Left lung (tissue), 10 donors: Measurements from ENCODE around the gene SH3TC2. TPM values are rescaled to one million over a fixed set of nuclear protein-coding genes. Genes with fewer than 3 reads are reported as not detected.

Experiments
- ATAC-seq: fragments of 200-7000 bp; cut with Tn5 transposase; one replicate; pipeline ENCODE4 v1.9.1; 2020; ENCODE audit warnings: moderate library complexity
- DNase-seq, 4 donors: peaks; one replicate each; pipeline ENCODE4 v3.0.0-alpha.2; 2013 to 2020
- H3K27ac ChIP-seq, 2 donors: fragments of 200-600 bp; sonication (generic) in 1 of 2; one replicate each; pipeline versions ENCODE4 v1.5.0 to v1.8.0; 2020 to 2021
- H3K27me3 ChIP-seq, 2 donors: fragments of 200-600 bp; sonication (generic) in 1 of 2; one replicate each; pipeline versions ENCODE4 v1.5.0 to v1.8.0; 2020 to 2021
- H3K36me3 ChIP-seq, 2 donors: fragments of 200-600 bp; sonication (generic) in 1 of 2; one replicate each; pipeline versions ENCODE4 v1.5.0 to v1.8.0; 2020 to 2021
- H3K4me1 ChIP-seq, 2 donors: fragments of 200-600 bp; one replicate each; pipeline ENCODE4 v1.8.0; 2021
- H3K4me3 ChIP-seq, 2 donors: fragments of 200-600 bp; sonication (generic) in 1 of 2; one replicate each; pipeline versions ENCODE4 v1.5.0 to v1.8.0; 2020 to 2021; ENCODE audit warnings: mild to moderate bottlenecking in 1 of 2
- H3K9me3 ChIP-seq, 2 donors: fragments of 200-600 bp; sonication (generic) in 1 of 2; one replicate each; pipeline versions ENCODE4 v1.5.0 to v1.8.0; 2020 to 2021
- intact Hi-C, 2 donors: fragments of 100-400 bp; cut with DNase I; formaldehyde crosslinking; loops; one replicate each; pipeline versions ENCODE4 v1.11.2 to v1.14.2; 2022
- polyA plus RNA-seq, 6 donors: library from polyadenylated mRNA; unstranded; fragments of 120-200 nt; gene quantifications; one replicate each; pipeline ENCODE4 v1.2.1, GENCODE V29; 2013; ENCODE audit not compliant: insufficient read length in 6 of 6
- total RNA-seq, 2 donors: library from RNA; stranded (reverse); fragmentation: NEBNext Ultra II Directional; extraction: Animal tissue kit (Norgen Biotek cat#: 25700); gene quantifications; one replicate each; pipeline ENCODE4 v1.2.1, GENCODE V29; 2021
- TF ChIP-seq, protein P1 (sequence below), 2 donors: fragments of 200-600 bp; sonication (generic) in 1 of 2; IDR thresholded peaks; one replicate each; pipeline versions ENCODE4 v1.5.0 to v1.8.0; 2021; ENCODE audit warnings: antibody characterized with exemption in 2 of 2
- donor health status: DM: no; HTN: yes; CAD: no.
- donor health status: DM: no; HTN: no; CAD: no.

SH3TC2 gene
- total and polyA plus RNA-seq, 8 donors, result 1.0 to 2.5 (median 2.1) TPM

DNA sequence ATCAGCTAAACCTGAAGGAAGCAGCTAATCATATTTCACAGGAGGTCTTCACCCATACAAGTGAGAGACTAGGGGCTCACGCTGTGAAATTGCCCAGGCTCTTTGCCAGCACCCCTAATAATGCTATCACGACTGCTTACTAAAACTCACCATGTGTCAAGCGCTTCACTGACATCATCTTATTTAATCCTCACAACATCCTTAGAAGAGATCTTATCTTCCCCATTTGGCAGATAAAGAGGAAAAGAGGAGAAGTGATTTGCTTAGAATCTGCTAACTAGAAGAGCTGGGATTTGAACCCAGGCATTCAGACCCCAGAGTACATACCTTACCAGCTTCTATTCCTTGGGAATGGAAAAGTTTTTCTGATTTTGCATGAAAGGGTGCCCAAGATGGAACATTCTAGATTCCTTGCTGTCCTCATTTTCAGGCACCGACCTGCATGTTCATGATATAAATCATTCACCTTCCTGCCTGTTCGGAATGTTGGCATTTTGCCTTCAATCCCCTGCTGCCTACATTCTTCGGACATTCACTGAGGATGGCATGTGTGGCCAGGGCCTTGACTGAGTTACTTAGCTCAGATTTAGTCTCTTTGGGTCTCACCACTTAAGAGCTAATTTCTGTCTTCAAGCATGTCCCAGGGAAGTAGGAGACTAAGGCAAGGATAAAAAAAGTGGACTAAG, 88.1 kb downstream of the SH3TC2 start:
- ATAC-seq, result no peak
- intact Hi-C loops, result no loop called here

DNA sequence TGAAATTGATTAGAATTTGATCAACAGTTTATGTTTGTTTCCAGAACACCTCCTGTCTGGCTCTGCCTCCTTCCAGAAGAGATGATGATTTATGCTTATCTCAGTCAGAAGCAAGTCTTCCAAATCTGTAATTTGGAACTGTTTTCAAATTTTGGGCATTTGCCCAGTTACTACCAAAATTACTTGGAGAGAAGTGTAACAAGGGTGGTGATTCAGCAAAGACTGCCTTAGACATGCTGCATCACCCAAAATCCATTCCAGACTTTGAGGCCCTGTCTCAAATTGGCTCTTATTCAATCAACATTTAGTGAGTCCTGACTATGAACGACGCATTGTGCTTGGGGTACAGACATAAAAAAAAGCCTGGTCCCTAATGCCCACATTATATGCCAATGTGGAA, 89.4 kb downstream of the SH3TC2 start:
- no peak for ATAC-seq
- intact Hi-C loops, result no loop called here

More for the DNA sequence above, 88.1 kb downstream of the SH3TC2 start:
- Histone ChIP-seq H3K27me3 (no peaks in the 10 kb centered on the region), H3K4me3 (no peak overlapping the region), H3K9me3 (no peaks in the 10 kb centered on the region), H3K27ac (no peak overlapping the region), H3K4me1 (peaks cover 21 to 23% of the 10 kb centered on the region in 2 donors), H3K36me3 (no peaks in the 10 kb centered on the region)
- DNase-seq, result no peak
- TF ChIP-seq, protein P1, sequence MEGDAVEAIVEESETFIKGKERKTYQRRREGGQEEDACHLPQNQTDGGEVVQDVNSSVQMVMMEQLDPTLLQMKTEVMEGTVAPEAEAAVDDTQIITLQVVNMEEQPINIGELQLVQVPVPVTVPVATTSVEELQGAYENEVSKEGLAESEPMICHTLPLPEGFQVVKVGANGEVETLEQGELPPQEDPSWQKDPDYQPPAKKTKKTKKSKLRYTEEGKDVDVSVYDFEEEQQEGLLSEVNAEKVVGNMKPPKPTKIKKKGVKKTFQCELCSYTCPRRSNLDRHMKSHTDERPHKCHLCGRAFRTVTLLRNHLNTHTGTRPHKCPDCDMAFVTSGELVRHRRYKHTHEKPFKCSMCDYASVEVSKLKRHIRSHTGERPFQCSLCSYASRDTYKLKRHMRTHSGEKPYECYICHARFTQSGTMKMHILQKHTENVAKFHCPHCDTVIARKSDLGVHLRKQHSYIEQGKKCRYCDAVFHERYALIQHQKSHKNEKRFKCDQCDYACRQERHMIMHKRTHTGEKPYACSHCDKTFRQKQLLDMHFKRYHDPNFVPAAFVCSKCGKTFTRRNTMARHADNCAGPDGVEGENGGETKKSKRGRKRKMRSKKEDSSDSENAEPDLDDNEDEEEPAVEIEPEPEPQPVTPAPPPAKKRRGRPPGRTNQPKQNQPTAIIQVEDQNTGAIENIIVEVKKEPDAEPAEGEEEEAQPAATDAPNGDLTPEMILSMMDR (IDR thresholded peaks at IDR 0.05), result no peak

DNA sequence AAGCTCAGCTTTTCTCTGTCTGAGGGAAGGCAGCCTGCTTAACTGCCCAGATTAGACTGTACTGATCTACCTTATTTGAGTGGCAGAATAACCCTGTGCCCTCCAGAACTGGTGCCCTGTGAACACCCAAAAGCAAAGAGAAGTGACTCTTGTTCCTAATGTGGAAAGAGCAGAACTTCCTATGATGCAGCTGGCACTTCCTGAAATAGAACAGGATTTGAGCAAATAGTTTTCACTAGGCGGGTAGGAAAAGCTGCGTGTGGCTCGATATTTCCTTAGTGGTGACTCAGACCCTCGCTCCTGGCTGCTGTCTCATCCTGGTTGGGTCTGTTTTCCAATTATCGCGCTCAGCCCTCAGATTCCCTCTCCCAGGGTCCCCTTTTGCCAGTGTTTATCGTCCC, 89.9 kb downstream of the SH3TC2 start:
- Histone ChIP-seq H3K4me3 (no peak overlapping the region), H3K4me1 (peaks cover 21 to 27% of the 10 kb centered on the region in 2 donors), H3K27ac (peak overlapping the region; percentile 71 to 73), H3K27me3 (no peaks in the 10 kb centered on the region), H3K9me3 (no peaks in the 10 kb centered on the region), H3K36me3 (no peaks in the 10 kb centered on the region)
- intact Hi-C loops, result no loop called here
- TF ChIP-seq, protein P1 (IDR thresholded peaks at IDR 0.05), result no peak
- DNase-seq (peak in 2 of 4 donors; percentile 26 to 52), ATAC-seq (peak; percentile 74)

More for the DNA sequence above, 89.4 kb downstream of the SH3TC2 start:
- Histone ChIP-seq H3K27ac (peak overlapping the region; percentile 71 to 73), H3K4me1 (peaks cover 21 to 27% of the 10 kb centered on the region in 2 donors), H3K9me3 (no peaks in the 10 kb centered on the region), H3K36me3 (no peaks in the 10 kb centered on the region), H3K27me3 (no peaks in the 10 kb centered on the region), H3K4me3 (no peak overlapping the region)
- DNase-seq, result no peak
- TF ChIP-seq, protein P1 (IDR thresholded peaks at IDR 0.05), result no peak

DNA sequence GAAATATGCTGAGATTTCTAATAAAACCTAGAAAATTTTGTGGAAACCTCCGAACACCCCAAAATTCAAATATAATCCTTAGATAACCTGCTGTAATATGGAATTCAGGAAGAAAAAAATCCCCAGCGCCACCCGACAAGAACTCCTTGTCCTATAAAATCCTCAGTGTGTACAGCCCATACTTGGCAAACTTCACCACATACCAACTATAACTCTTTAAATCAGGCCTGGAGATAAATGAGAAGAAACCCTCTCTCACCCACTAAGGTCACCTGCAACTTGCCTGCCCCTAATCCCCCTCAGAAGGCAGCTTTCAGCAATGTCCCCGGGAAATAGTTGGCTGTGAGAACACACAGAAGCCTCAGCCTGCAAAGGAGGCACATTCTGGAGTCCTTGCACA, 90.5 kb downstream of the SH3TC2 start:
- intact Hi-C loops, result no loop called here
- ATAC-seq, result peak; percentile 10
- Histone ChIP-seq H3K4me1 (peaks cover 21 to 27% of the 10 kb centered on the region in 2 donors), H3K9me3 (no peaks in the 10 kb centered on the region), H3K4me3 (no peak overlapping the region), H3K27me3 (no peaks in the 10 kb centered on the region), H3K36me3 (no peaks in the 10 kb centered on the region), H3K27ac (peak overlapping the region; percentile 71 to 73)
- DNase-seq, result no peak
- TF ChIP-seq, protein P1 (IDR thresholded peaks at IDR 0.05), result no peak

DNA sequence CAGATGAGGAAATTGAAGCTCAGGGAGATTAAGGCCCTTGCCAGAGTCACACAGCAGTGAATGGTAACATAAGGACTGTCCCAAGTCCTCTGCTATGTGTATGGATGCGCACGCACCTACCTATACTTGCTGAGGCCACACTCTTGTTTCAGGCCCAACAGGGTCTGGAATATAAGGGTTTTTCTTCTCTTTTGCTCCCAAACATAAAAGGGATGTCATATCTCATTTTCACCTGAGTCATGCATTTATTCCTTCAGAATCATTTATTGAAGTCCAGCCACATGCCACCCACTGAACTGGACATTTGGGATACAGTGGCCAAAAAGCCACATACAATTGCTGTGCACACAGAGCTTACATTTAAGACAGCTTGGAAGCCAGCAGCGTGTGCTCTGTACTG, 92.0 kb downstream of the SH3TC2 start:
- H3K4me3 ChIP-seq, result no peak overlapping the region
- no peaks in the 10 kb centered on the region for H3K9me3 ChIP-seq
- no peak overlapping the region for H3K27ac ChIP-seq
- no peaks in the 10 kb centered on the region for H3K36me3 ChIP-seq
- no peaks in the 10 kb centered on the region for H3K27me3 ChIP-seq
- no peak for ATAC-seq
- DNase-seq, result no peak
- TF ChIP-seq, protein P1 (IDR thresholded peaks at IDR 0.05), result no peak
- H3K4me1 ChIP-seq, result peaks cover 21 to 27% of the 10 kb centered on the region in 2 donors
- intact Hi-C loops, result no loop called here
